ENCODE data around the gene GALNT17.

GALNT17 gene

GRCh38 chr7:71285571-71286145, 153.7 kb downstream of the GALNT17 start:
- DNase-seq (ENCODE audit: low read depth) = no peak

- DNase-seq (ENCODE audit: low read depth) = no peak
Measured at GRCh38 chr7:71286336-71286735, 154.4 kb downstream of the GALNT17 start.

DNA sequence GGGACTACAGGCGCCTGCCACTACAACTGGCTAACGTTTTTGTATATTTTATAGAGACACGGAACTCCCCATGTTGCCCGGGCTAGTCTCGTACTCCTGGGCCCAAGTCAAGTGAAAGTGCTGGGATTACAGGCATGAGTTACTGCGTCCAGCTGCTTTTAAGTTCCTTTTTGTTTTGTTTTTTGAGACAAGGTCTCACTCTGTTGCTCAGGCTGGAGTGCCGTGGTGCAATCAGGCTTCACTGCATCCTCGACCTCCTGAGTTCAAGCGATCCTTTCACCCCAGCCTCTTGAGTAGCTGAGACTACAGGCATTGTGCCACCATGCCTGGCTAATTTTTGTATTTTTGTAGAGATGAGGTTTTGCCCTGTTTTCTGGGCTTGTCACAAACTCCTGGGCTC, 155.0 kb downstream of the GALNT17 start:
- DNase-seq (ENCODE audit: low read depth) = no peak

GRCh38 chr7:71290452-71290851, 158.5 kb downstream of the GALNT17 start:
- no peak for DNase-seq (ENCODE audit: low read depth)

- DNase-seq (ENCODE audit: low read depth) = no peak
Measured at GRCh38 chr7:71298378-71298777, 166.4 kb downstream of the GALNT17 start.

DNA sequence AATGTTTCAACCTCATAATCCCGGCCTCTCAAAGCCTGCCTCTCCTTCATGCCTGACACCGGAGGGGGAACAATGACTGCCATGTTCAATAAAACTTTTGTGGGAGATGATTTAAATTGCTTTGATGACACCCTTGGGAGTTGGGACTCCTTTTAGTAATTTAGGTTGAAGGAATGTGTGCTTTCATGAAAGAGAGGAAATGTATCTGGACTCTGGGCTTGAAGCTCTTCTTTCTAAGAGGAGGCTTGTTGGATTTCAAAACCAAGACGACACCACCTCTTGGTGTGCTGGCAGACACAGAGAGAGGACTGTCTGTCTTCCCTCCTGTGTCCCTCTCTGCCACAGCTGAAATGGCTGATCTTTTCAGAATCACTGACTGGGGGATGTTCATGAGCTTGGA, 168.1 kb downstream of the GALNT17 start:
- no peak for DNase-seq (ENCODE audit: low read depth)

GRCh38 chr7:71300603-71301002, 168.7 kb downstream of the GALNT17 start:
- no peak for DNase-seq (ENCODE audit: low read depth)

- DNase-seq (ENCODE audit: low read depth) = no peak
Measured at GRCh38 chr7:71301167-71301566, 169.2 kb downstream of the GALNT17 start.

- peak; percentile 21 for DNase-seq (ENCODE audit: low read depth)
Measured at GRCh38 chr7:71303566-71303965, 171.6 kb downstream of the GALNT17 start.

DNA sequence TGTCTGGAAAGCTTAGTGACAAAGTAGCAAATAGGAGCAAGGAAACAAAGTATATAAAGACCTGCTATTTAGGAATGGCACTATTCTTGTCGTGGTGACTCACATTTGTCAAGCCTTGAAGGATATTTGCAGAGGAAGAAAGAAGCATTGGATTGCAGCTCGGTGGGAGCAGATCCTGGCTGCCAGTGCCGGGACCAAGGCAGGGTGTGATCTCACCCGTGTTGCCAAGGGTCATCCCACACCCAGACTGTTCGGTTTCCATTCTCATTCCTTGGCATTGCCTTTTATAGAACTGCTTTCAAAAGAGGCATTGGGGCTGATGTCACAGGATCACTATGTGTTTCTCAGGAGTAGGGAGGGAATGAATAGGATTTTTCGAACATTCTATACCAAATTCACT, 176.2 kb downstream of the GALNT17 start:
- peak; percentile 21 for DNase-seq (ENCODE audit: low read depth)

DNA sequence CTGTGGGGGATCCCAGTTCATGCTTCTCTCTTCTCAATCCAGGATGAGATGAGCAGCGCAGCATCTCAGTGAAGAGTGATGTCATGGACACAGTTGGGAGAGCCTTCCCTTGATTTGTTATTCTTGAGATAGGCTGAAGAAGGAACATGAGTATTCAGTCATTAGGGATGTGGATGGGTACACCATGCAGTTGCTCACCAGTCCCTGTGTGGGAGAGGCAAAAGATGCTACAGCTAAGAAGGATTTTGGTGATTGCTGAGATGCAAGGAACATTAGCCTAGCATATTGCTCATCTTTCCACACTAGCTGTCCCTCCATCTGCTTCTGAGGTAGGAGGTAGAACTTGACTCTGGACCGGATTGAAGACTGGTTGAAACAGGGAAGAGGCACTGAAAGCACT, 179.6 kb downstream of the GALNT17 start:
- no peak for DNase-seq (ENCODE audit: low read depth)

GRCh38 chr7:71312755-71313490, 181.0 kb downstream of the GALNT17 start:
- no peak for DNase-seq (ENCODE audit: low read depth)

DNA sequence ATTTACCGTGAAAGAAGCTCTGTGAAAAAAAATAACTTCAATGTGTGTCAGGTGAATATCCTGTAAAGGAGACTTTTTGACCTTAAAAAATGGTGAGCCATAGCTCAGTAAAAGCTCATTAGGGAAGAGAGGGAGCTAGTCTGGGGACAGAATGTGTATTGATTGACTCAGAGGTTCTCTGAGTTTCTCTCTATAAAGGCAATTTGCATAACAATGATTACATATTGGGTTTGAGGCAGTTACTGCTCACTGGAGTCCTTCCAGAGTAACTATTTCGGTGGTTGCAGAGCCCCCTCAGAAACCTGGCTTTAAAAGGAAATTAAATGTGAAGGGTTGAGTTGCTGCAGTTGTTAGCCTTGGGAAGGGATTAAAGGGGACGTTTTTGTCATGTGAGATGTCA, 181.6 kb downstream of the GALNT17 start:
- no peak for DNase-seq (ENCODE audit: low read depth)

DNA sequence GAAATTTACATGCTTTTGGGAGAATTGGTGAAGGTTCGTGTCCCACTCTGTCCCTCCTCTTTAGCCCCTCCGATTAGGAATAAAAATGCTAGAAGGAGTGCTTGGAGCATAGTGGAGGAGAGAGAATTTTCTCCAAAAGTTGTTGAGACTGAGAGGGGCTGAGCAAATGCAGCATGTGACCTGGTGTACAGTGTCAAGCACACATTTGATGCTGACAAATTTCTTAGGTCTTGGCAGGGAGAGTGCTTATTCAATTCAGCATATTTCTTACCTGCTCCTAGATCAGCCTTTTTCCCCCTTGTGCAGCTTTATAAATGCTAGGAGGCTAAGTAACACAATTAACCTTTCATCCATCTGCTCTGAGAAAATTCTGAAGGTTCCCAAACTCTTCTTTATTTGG, 189.0 kb downstream of the GALNT17 start:
- no peak for DNase-seq (ENCODE audit: low read depth)

GRCh38 chr7:71322201-71322600, 190.3 kb downstream of the GALNT17 start:
- no peak for DNase-seq (ENCODE audit: low read depth)

- no peak for DNase-seq (ENCODE audit: low read depth)
Measured at GRCh38 chr7:71323726-71324125, 191.8 kb downstream of the GALNT17 start.

DNA sequence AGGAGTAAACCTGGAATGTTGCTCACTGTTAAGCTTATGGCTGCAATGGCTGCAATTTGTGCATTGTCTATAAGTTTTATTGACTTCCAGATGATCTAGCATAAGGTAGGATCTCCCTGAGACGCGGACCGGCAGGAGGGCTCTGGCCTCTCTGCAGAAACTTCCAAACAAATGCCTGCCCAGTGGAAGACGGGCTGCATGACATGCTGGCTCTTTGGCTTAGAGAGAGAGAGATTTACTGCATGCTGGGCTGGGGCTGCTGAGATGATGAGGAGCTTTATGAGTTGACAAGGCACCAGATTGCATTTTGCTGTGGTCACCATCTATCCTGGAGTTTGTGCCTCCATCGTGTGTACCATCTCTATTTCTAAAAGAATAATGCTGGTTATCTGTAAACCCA, 193.2 kb downstream of the GALNT17 start:
- DNase-seq (ENCODE audit: low read depth) = no peak

DNA sequence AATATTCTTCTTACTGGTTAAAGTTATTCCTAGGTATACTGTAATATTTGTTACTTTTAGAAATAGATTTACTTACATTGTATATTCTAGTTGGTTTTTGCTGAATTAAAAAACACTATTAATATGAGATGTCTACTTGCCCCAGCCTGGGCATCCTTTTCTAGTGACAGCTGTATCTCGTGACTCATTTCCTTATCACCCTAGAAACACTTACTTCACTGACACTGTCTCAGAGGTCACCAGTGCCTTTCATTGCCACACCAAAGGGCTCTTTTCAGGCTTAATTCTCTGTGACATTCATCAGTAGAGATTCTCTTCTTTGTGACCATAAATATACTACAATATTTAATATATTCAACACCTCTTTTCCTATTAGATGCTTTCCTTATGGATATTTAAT, 194.7 kb downstream of the GALNT17 start:
- no peak for DNase-seq (ENCODE audit: low read depth)

DNA sequence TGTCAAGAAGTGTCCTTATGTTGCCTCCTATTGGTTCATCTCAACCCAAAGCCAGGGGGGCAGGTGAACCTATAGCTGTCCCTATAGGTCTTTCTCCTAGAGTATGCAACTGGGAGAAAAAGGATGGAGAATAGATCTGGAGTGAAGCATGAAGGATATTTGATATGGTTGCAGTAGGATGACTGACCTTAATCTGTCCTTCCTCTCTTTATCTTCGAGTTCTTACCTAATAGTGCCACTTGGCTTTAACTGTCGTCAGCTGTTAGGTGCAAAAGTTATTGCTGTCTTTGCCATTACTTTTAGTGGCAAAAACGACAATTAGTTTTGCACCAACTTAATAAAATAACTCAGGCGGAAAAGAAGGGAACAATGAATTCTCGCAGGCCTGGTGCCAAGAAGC, 196.0 kb downstream of the GALNT17 start:
- DNase-seq (ENCODE audit: low read depth) = no peak

DNA sequence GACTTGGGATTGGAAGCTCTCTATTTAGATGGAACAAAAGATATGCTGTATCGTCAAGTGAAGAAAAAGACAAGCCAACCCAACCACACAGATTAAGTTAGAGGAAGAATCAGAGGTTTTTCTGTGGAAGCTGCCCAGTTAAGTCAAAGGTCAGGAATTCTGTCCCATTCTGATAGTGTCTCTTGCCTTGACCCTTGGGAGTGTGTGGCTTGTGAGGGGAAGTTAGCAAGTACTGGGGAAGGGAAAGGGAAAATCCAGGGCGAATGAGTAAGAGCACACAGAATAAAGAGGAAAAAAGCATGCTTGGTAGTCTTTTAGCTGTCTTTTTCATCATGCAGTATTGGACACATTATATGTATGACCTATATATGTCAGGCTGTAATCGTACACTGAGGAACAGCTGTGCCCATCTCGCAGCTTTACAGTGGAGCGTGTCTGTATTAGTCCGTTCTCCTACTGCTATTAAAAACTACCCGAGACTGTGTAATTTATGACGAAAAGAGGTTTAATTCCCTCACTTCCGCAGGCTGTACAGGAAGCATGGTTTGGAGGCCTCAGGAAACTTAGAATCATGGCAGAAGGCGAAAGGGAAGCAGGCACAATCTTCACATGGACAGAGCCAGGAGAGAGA, 197.2 kb downstream of the GALNT17 start:
- no peak for DNase-seq (ENCODE audit: low read depth)

GRCh38 chr7:71332207-71332606, 200.3 kb downstream of the GALNT17 start:
- no peak for DNase-seq (ENCODE audit: low read depth)

GRCh38 chr7:71334541-71334940, 202.6 kb downstream of the GALNT17 start:
- DNase-seq (ENCODE audit: low read depth) = no peak

- no peak for DNase-seq (ENCODE audit: low read depth)
Measured at GRCh38 chr7:71338866-71339265, 206.9 kb downstream of the GALNT17 start.

- DNase-seq (ENCODE audit: low read depth) = no peak
Measured at GRCh38 chr7:71339924-71340323, 208.0 kb downstream of the GALNT17 start.

All from stromal cell of bone marrow (primary cell).